Mesodermal cell (in vitro differentiated cells): ENCODE data around the gene ERBIN.
"Not testable (repeated sequence)": the region's sequence is repeated elsewhere in the genome, so short reads cannot be mapped to it uniquely, and the experiment has no call there.

Experiments
- H3K27ac ChIP-seq: 2 replicates; pipeline ENCODE4 v1.7.0; 2013; ENCODE audit warnings: mild to moderate bottlenecking, low read depth, low read length, moderate library complexity; ENCODE audit not compliant: severe bottlenecking
- H3K36me3 ChIP-seq: 2 replicates; pipeline ENCODE4 v1.7.1; 2013; ENCODE audit warnings: mild to moderate bottlenecking, low read length, moderate library complexity; ENCODE audit not compliant: control insufficient read depth, insufficient read depth
- H3K4me1 ChIP-seq: one replicate; pipeline ENCODE4 v1.7.1; 2013; ENCODE audit warnings: mild to moderate bottlenecking, low read length; ENCODE audit not compliant: insufficient read depth, control insufficient read depth, poor library complexity, severe bottlenecking
- H3K4me3 ChIP-seq: 2 replicates; pipeline ENCODE4 v1.7.0; 2013; ENCODE audit warnings: low read length, control low read depth, mild to moderate bottlenecking; ENCODE audit not compliant: insufficient read depth, poor library complexity, severe bottlenecking; ENCODE audit errors: extremely low read depth
- H3K9me3 ChIP-seq: 2 replicates; pipeline ENCODE4 v1.7.1; 2013; ENCODE audit warnings: mild to moderate bottlenecking, low read length, moderate library complexity; ENCODE audit not compliant: control insufficient read depth
- WGBS, 2 experiments: methylation state at CpG; one replicate each; pipeline ENCODE4 v1.1.5; 2013; ENCODE audit warnings: missing lambda C conversion rate in 2 of 2; ENCODE audit not compliant: insufficient coverage in 2 of 2; 5-methylcytosine and 5-hydroxymethylcytosine counted together

ERBIN gene

DNA sequence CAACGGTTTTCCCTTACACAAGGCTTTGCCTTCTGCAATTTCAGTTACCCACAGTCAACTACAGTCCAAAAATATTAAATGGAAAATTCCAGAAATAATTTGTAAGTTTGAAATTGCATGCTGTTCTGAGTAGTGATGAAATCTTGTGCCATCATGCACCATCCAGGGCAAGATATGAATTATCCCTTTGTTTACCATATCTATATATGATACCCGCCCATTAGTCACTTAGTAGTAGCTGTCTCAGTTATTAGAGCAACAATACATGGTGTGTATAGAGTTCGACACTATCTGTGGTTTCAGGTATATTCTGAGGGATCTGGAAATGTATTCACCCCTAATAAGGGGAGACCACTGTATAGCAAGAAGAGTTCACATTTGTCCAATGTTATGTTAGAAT, 29.4 kb downstream of the ERBIN start:
- Histone ChIP-seq H3K36me3 (peaks cover 29% of the 10 kb centered on the region), H3K4me1 (no peaks in the 10 kb centered on the region), H3K9me3 (no peaks in the 10 kb centered on the region), H3K4me3 (no peak overlapping the region), H3K27ac (no peak overlapping the region)
- no CpG with 5 or more reads among the region's 3 CpGs for WGBS, 2 experiments

DNA sequence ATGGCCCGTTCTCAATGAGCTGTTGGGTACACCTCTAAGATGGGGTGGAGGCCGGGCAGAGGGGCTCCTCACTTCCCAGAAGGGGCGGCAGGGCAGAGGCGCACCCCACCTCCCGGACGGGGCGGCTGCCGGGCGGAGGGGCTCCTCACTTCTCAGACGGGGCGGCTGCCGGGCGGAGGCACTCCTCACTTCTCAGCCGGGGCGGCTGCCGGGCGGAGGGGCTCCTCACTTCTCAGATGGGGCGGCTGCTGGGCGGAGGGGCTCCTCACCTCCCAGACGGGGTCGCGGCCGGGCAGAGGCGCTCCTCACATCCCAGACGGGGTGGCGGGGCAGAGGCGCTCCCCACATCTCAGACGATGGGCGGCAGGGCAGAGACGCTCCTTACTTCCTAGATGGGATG, 31.3 kb downstream of the ERBIN start:
- not testable (repeated sequence) for H3K4me1 ChIP-seq, H3K9me3 ChIP-seq, H3K27ac ChIP-seq, H3K4me3 ChIP-seq
- WGBS, 2 experiments: 93 to 98% methylated on average over 6 to 28 of the region's 30 CpGs
- peaks cover 22% of the 10 kb centered on the region for H3K36me3 ChIP-seq

DNA sequence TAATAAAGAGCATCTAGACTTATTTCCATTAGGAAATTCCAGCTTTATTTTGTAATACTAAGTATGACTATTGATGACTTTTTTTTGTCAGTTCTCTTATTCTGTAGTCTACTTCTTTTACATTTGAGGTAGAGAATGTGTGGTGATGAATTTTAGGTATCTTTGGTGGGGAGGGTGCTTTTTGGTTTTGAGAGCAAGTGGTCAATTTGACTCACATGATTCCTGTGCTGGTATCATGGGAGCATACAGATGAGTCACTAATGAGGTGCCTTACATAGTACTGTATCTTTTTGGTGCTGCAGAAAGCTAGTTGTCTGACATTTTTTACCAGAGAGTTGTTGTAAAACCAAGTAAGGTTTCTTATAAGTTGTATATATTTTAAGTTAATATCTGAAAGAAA, 35.3 kb downstream of the ERBIN start:
- Histone ChIP-seq H3K27ac (no peak overlapping the region), H3K4me3 (no peak overlapping the region), H3K36me3 (peaks cover 12% of the 10 kb centered on the region), H3K4me1 (peaks cover 6% of the 10 kb centered on the region), H3K9me3 (no peaks in the 10 kb centered on the region)

DNA sequence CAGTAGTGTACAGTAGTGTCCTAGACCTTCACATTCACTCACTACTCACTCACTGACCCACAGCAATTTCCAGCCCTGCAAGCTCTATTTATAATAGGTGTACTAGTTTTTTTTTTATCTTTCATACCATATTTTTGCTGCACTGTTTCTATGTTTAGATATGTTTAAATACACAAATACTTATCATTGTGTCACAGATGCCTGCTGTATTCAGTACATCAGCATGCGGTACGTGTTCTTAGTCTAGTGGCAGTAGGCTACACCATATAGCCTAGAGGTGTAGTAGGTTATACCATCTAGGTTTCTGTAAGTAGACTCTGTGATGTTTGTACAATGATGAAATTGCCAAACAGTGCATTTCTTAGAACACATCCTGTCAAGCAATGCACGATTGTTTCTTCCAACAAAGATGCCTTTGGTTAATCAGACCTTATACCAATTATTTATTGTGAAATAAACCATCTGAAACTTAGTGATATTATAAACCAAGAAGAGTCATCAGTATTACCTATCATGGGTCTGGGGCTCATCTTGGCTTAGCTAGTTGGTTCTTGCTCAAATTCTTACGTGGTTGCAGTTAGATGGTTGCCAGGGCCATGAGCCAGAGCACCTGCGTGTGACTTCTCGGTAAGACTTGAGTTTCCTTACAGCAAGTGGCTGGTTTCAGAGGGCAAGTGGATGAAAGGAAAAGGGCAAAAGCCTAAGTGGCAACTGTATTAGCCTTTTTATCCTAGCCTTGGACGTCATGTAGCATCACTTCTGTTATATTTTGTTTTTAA, 41.1 kb downstream of the ERBIN start:
- 95 to 97% methylated on average over 4 to 6 of the region's 7 CpGs for WGBS, 2 experiments
- H3K9me3 ChIP-seq: no peaks in the 10 kb centered on the region

DNA sequence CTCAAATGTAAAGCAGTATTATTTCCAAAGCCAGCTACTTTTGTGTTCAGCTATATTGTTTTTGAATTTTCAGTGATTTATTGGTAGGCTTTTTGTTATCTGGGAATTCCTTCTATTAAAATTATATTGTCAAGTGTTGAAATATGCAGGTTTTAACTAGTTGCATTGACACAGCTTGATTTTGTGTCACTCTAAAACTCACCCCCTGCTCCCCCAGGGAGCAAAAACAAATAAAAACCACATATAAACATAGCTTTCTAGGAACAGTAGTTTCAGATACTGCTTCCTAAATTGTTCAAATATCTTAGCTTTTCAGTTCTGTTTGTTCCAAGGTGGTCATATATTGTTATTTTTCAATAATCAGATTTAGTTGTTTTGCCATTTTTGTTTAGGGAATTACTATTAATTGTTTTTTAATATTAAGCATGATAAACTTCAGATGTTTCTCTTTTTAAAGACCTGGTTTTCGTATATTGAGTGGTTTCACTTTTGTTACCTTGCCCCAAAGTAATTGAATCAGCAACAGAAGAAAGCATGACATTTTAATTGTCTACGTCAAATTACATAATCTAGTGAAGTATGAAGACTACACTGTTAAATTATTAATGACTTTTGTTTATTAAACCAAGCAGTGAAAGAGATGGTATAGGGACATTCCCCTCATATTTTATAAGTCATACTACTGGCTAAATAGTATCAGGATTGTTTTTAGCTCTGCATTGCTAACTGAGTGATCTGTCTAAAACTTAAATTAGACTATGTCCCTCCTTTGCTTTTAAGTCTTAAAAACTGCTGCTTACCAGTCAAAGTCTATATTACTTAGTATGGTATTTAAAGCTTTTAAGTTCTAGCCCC, 43.4 kb downstream of the ERBIN start:
- no peak overlapping the region for H3K27ac ChIP-seq
- WGBS, 2 experiments: 80% methylated on average over 1 of the region's 2 CpGs; no CpG with 5 or more reads in 1 of the 2 experiments
- H3K36me3 ChIP-seq: peaks cover 19% of the 10 kb centered on the region
- H3K4me1 ChIP-seq: no peaks in the 10 kb centered on the region
- peaks cover 11% of the 10 kb centered on the region for H3K9me3 ChIP-seq
- H3K4me3 ChIP-seq: no peak overlapping the region

More for the DNA sequence above, 41.1 kb downstream of the ERBIN start:
- peaks cover 13% of the 10 kb centered on the region for H3K36me3 ChIP-seq
- H3K27ac ChIP-seq: no peak overlapping the region
- H3K4me3 ChIP-seq: no peak overlapping the region
- no peaks in the 10 kb centered on the region for H3K4me1 ChIP-seq

DNA sequence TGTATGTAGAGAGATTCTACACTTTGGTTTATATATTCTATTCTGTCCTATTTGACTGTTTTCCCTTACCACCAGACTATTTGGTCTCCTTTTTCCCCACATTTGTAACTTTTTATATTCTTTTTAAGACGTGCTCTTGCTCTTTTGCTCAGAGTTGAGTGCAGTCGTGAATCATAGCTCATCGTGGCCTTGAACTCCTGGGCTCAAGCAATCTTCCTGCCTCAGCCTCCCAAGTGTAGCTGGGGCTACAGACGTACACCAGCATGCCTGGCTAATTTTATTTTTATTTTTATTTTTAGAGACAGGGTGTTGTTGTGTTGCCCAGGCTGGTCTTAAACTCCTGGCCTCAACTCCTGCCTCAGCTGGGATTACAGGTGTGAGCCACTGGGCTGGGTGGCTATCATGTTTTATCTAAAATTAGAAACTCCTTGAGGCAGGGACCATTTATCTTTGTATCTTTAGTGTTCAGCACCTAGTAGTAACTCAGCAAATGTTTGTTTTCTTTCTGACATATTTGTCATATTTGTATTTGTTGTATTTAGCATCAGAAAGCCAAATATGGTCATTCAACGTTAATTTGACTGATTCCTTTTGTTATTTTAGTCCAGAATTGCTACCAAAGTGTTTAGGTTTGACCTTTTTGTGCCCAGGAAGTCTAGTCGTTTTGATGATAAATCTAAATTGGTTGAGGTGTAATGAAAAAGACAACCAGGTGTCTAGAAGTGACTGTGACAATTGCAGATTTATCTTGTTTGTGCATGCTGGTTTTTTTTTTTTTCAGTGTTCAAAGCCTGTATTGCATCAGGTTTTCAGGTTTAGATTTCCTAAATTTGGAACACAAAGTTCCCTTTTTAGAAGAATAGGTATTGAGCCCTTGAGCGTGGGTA, 44.3 kb downstream of the ERBIN start:
- H3K36me3 ChIP-seq: peaks cover 15% of the 10 kb centered on the region
- no peak overlapping the region for H3K27ac ChIP-seq
- no peak overlapping the region for H3K4me3 ChIP-seq
- H3K9me3 ChIP-seq: peaks cover 17% of the 10 kb centered on the region
- WGBS, 2 experiments: 93 to 95% methylated on average over 4 to 5 of the region's 7 CpGs
- no peaks in the 10 kb centered on the region for H3K4me1 ChIP-seq

DNA sequence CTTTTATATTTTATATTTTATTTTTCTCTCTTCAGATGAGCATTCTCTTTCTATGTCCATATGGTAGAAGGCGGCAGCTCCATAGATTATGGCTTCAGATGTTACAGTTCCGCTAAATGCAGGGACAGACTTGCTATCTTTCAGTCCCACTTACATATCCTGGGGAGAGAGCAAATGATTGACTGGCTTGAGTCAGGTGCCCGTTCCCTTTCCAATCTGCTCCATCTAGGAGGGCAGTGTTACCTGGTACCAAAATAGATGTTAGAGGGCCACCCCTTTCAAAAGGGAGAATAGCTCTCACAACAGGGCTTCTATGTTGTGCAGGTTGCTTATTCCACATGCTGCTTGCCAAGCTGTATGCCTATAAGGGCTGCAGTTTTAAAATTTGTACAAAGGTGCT, 45.3 kb downstream of the ERBIN start:
- 89 to 100% methylated on average over 3 of the region's 3 CpGs for WGBS, 2 experiments
- no peaks in the 10 kb centered on the region for H3K4me1 ChIP-seq

DNA sequence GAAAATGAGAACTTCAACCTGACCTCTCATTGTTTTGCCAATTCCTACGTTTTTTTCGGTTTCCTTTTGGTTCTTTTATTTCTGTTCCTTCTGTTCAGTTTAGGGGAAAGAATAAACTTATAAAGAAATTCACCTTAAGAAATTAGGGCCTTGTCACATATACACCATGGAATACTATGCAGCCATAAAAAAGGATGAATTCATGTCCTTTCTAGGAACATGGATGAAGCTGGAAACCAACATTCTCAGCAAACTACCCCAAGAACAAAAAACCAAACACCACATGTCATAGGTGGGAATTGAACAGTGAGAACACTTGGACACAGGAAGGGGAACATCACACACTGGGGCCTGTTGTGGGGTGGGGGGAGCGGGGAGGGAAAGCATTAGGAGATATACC, 46.5 kb downstream of the ERBIN start:
- H3K4me1 ChIP-seq, H3K27ac ChIP-seq, H3K4me3 ChIP-seq: not testable (repeated sequence)
- WGBS, 2 experiments: no CpG with 5 or more reads among the region's 3 CpGs
- Histone ChIP-seq H3K36me3 (peaks cover 14% of the 10 kb centered on the region), H3K9me3 (peaks cover 21% of the 10 kb centered on the region)

More for the DNA sequence above, 45.3 kb downstream of the ERBIN start:
- H3K9me3 ChIP-seq: peaks cover 20% of the 10 kb centered on the region
- no peak overlapping the region for H3K27ac ChIP-seq
- no peak overlapping the region for H3K4me3 ChIP-seq
- H3K36me3 ChIP-seq: peaks cover 15% of the 10 kb centered on the region

DNA sequence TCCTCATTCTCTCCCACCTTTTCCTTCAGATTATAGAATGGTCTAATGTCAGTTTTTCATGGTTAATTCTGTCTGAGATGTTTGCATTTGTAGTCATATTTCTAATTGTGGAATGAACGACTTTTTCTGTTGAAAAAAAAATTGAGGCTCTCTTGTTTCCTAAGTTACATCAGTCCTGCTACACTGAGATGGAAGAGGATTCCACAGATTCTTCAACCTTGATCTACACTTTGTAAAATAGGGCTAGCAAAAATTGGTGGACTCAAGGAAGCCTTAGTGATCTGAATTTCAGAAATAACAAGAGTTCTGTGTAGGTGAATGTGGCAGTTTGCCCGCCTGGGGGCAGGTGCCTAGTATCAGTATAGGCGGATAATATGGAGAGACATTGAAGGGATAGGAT, 51.9 kb downstream of the ERBIN start:
- peaks cover 24% of the 10 kb centered on the region for H3K9me3 ChIP-seq
- H3K27ac ChIP-seq: no peak overlapping the region
- no peaks in the 10 kb centered on the region for H3K4me1 ChIP-seq
- H3K4me3 ChIP-seq: no peak overlapping the region
- 100% methylated on average over 2 of the region's 3 CpGs for WGBS, 2 experiments
- peaks cover 19% of the 10 kb centered on the region for H3K36me3 ChIP-seq

DNA sequence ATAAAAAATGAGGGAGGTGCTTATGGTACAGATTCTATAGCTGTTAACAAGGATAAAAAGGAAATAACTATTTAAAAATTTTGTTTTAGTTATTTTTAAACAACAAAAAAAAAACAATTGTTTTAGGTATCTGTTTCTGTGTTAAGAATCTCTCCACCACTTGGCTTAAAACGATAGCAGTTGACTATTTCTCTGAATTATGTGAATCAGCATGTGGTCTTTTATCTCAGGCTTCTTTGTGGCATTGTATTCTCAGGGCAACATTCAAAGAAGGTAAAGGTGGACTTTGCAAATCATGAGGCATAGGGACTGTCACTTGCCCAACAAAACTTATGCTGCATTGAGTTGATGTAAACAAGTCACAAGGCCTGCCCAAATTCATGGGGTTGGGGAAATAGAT, 55.2 kb downstream of the ERBIN start:
- Histone ChIP-seq H3K36me3 (peaks cover 15% of the 10 kb centered on the region), H3K27ac (no peak overlapping the region), H3K9me3 (peaks cover 8% of the 10 kb centered on the region), H3K4me1 (no peaks in the 10 kb centered on the region), H3K4me3 (no peak overlapping the region)
- no CpG with 5 or more reads among the region's 1 CpG for WGBS, 2 experiments
